ENCODE results near the gene TRAP1.
"Not testable (repeated sequence)": the region's sequence is repeated elsewhere in the genome, so short reads cannot be mapped to it uniquely, and the experiment has no call there.

Gene TRAP1

GRCh38 chr16:3735541-3735940 lies 18.2 kb upstream of the TRAP1 start:
- no peak for DNase-seq

- no peak for DNase-seq
These were observed 17.5 kb upstream of the TRAP1 start for GRCh38 chr16:3734758-3735221.

GRCh38 chr16:3734084-3734757 lies 16.9 kb upstream of the TRAP1 start:
- DNase-seq = no peak

- DNase-seq = no peak
These were observed 14.8 kb upstream of the TRAP1 start for GRCh38 chr16:3732171-3732570.

- no peak for DNase-seq
These were observed 14.0 kb upstream of the TRAP1 start for GRCh38 chr16:3731126-3731935.

- no peak for DNase-seq
These were observed 13.1 kb upstream of the TRAP1 start for GRCh38 chr16:3730161-3731125.

GRCh38 chr16:3729161-3730112 lies 12.1 kb upstream of the TRAP1 start:
- no peak for DNase-seq

GRCh38 chr16:3728424-3729160 lies 11.3 kb upstream of the TRAP1 start:
- no peak for DNase-seq

- no peak for DNase-seq
These were observed 10.6 kb upstream of the TRAP1 start for GRCh38 chr16:3727806-3728381.

GRCh38 chr16:3726021-3726687 lies 8.8 kb upstream of the TRAP1 start:
- DNase-seq = no peak

- no peak for DNase-seq
These were observed 8.0 kb upstream of the TRAP1 start for GRCh38 chr16:3725276-3725675.

- DNase-seq = no peak
These were observed 5.2 kb upstream of the TRAP1 start for GRCh38 chr16:3722508-3722907.

- DNase-seq = no peak
These were observed 3.1 kb upstream of the TRAP1 start for GRCh38 chr16:3720418-3720817.

GRCh38 chr16:3718628-3719027 lies 1.3 kb upstream of the TRAP1 start:
- no peak for DNase-seq

- DNase-seq = no peak
These were observed 681 bp upstream of the TRAP1 start for GRCh38 chr16:3718019-3718391.

- peak; percentile 64 for DNase-seq
These were observed 491 bp downstream of the TRAP1 start for GRCh38 chr16:3716831-3717234.

- no peak for DNase-seq
These were observed 1.9 kb downstream of the TRAP1 start for GRCh38 chr16:3715430-3715829.

- not testable (repeated sequence) for DNase-seq
These were observed 2.9 kb downstream of the TRAP1 start for GRCh38 chr16:3714378-3714777.

GRCh38 chr16:3713587-3714242 lies 3.6 kb downstream of the TRAP1 start:
- no peak for DNase-seq

GRCh38 chr16:3712861-3713372 lies 4.4 kb downstream of the TRAP1 start:
- no peak for DNase-seq

All from NCI-H82 (cell line).